Ishikawa (cell line): ENCODE measurements around the gene DMRTA2.

Source experiments
- CEBPB ChIP-seq: IDR thresholded peaks from 2 replicates; pipeline ENCODE4 v1.6.1; 2012
- CREB1 ChIP-seq: IDR thresholded peaks from 2 replicates; pipeline ENCODE4 v1.6.1; 2012; ENCODE audit warnings: low read depth
- EGR1 ChIP-seq: IDR thresholded peaks from 2 replicates; pipeline ENCODE4 v1.6.1; 2012
- EP300 ChIP-seq: IDR thresholded peaks from 2 replicates; pipeline ENCODE4 v1.6.1; 2012; ENCODE audit warnings: borderline replicate concordance
- FOXM1 ChIP-seq: IDR thresholded peaks from 2 replicates; pipeline ENCODE4 v1.6.1; 2012; ENCODE audit warnings: low read depth, borderline replicate concordance
- NFIC ChIP-seq: IDR thresholded peaks from 2 replicates; pipeline ENCODE4 v1.6.1; 2012
- RAD21 ChIP-seq: IDR thresholded peaks from 2 replicates; pipeline ENCODE4 v1.6.1; 2012; ENCODE audit warnings: low read depth
- TAF1 ChIP-seq: IDR thresholded peaks from 2 replicates; pipeline ENCODE4 v1.6.1; 2012; ENCODE audit warnings: low read depth, mild to moderate bottlenecking
- TCF12 ChIP-seq: IDR thresholded peaks from 2 replicates; pipeline ENCODE4 v1.6.1; 2012; ENCODE audit warnings: low read depth
- TEAD4 ChIP-seq: IDR thresholded peaks from 2 replicates; pipeline ENCODE4 v1.6.1; 2012
- YY1 ChIP-seq: IDR thresholded peaks from 2 replicates; pipeline ENCODE4 v1.6.1; 2012; ENCODE audit warnings: low read depth
- ZBTB7A ChIP-seq: IDR thresholded peaks from 2 replicates; pipeline ENCODE4 v1.6.1; 2012; ENCODE audit warnings: low read depth
- TF ChIP-seq, protein P1 (sequence below): IDR thresholded peaks from 2 replicates; pipeline ENCODE4 v1.6.1; 2012
- TF ChIP-seq, protein P2 (sequence below): IDR thresholded peaks from 2 replicates; pipeline ENCODE4 v1.6.1; 2012; ENCODE audit warnings: low read depth, mild to moderate bottlenecking
- TF ChIP-seq, protein P3 (sequence below): IDR thresholded peaks from 2 replicates; pipeline ENCODE4 v1.6.1; 2012

DMRTA2 gene

DNA sequence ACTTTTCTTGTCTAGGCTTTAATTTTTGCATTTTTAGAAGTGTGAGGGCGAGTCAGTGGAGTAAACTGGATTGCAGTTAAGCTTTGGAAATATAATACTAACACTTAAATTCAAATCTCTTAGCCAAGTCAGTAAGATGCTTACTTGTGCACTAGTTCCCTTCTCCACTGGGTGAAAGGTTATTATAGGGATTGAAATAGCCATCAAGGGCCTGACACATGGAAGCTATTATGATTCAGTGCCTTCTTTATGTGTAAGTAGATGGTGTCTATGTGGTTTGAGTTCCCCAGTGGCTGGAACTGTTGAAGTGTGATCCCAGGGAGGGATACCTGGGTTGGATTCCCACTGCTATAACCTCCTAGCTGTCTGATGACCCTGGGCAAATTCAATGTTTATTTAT is 24.7 kb upstream of the DMRTA2 start:
- TF ChIP-seq, protein P1, sequence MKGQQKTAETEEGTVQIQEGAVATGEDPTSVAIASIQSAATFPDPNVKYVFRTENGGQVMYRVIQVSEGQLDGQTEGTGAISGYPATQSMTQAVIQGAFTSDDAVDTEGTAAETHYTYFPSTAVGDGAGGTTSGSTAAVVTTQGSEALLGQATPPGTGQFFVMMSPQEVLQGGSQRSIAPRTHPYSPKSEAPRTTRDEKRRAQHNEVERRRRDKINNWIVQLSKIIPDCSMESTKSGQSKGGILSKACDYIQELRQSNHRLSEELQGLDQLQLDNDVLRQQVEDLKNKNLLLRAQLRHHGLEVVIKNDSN: no peak
- TF ChIP-seq YY1 (no peak), FOXM1 (no peak), RAD21 (no peak), CEBPB (no peak), NFIC (no peak), CREB1 (no peak), TAF1 (no peak), EGR1 (no peak), ZBTB7A (no peak), TCF12 (no peak), TEAD4 (no peak), EP300 (no peak)
- TF ChIP-seq, protein P2, sequence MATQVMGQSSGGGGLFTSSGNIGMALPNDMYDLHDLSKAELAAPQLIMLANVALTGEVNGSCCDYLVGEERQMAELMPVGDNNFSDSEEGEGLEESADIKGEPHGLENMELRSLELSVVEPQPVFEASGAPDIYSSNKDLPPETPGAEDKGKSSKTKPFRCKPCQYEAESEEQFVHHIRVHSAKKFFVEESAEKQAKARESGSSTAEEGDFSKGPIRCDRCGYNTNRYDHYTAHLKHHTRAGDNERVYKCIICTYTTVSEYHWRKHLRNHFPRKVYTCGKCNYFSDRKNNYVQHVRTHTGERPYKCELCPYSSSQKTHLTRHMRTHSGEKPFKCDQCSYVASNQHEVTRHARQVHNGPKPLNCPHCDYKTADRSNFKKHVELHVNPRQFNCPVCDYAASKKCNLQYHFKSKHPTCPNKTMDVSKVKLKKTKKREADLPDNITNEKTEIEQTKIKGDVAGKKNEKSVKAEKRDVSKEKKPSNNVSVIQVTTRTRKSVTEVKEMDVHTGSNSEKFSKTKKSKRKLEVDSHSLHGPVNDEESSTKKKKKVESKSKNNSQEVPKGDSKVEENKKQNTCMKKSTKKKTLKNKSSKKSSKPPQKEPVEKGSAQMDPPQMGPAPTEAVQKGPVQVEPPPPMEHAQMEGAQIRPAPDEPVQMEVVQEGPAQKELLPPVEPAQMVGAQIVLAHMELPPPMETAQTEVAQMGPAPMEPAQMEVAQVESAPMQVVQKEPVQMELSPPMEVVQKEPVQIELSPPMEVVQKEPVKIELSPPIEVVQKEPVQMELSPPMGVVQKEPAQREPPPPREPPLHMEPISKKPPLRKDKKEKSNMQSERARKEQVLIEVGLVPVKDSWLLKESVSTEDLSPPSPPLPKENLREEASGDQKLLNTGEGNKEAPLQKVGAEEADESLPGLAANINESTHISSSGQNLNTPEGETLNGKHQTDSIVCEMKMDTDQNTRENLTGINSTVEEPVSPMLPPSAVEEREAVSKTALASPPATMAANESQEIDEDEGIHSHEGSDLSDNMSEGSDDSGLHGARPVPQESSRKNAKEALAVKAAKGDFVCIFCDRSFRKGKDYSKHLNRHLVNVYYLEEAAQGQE: no peak
- TF ChIP-seq, protein P3, sequence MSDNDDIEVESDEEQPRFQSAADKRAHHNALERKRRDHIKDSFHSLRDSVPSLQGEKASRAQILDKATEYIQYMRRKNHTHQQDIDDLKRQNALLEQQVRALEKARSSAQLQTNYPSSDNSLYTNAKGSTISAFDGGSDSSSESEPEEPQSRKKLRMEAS: no peak

DNA sequence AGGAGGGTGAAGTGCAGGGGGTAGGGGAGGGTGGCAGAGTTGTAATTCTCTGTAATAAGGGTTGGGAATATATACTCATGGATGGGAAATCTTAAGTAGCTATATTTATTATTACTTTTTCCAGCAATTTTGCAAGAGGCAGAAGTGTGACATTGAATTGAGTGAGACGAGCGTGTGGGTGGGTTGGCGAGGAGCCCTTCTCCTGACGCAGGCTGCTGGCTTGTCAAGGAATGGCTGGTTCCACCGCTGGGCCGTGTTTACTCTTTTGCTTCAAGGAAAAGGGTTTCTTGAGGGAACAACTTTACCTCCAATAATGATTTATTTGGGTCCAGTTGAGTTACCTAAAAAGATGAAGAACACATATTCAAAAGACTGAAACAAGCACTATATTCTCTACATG is 17.9 kb upstream of the DMRTA2 start:
- no peak for TF ChIP-seq CEBPB
- no peak for TF ChIP-seq FOXM1
- TF ChIP-seq TAF1: no peak
- TF ChIP-seq ZBTB7A: no peak
- TF ChIP-seq TEAD4: no peak
- TF ChIP-seq NFIC: no peak
- TF ChIP-seq, protein P2: no peak
- no peak for TF ChIP-seq EP300
- TF ChIP-seq, protein P1: no peak
- no peak for TF ChIP-seq RAD21
- TF ChIP-seq EGR1: no peak
- no peak for TF ChIP-seq YY1
- TF ChIP-seq CREB1: no peak
- TF ChIP-seq, protein P3: no peak
- no peak for TF ChIP-seq TCF12

DNA sequence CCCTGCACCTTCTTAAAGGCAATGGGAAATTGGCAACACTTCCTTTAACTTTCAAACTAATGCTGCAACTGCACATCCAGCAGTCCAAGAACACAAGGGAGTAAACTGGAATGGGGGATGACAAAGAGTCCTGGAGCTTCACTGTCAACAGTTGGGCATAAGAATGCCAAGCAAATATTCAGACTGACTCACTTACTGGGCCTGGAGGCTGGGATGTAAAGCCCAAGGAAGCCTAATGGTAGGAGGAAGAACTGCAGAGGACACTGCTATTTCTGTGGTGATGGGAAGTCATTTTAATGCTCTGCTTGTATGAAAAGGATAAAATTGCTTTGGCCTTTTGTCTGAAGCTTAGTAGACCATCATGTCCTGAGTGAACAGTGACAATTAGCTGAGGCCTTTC is 15.7 kb upstream of the DMRTA2 start:
- TF ChIP-seq RAD21 (no peak), EGR1 (no peak), CEBPB (no peak), TEAD4 (no peak), EP300 (no peak), CREB1 (no peak), ZBTB7A (no peak), TAF1 (no peak), YY1 (no peak), FOXM1 (no peak), TCF12 (no peak), NFIC (no peak)
- TF ChIP-seq, protein P1: no peak
- TF ChIP-seq, protein P2: no peak
- TF ChIP-seq, protein P3: no peak

DNA sequence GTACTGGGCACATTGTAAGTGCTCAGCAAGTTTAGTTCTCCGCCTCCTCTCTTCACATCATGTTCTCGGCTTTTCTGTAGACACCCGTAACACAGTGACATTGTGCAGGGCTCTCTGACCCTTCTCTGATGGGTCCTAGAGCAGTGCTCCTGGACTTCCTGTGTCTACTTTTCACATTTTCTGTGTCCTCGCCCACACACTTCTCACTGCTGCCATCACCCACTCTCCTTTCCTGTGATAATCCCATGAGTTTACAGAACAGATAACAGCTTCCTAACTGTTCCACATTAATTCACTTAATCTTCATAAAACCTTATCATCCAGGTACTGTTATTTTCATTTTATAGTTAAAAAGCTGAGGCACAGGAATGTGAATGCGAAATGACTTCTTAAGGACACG is 13.2 kb upstream of the DMRTA2 start:
- TF ChIP-seq, protein P3: no peak
- TF ChIP-seq TCF12: no peak
- TF ChIP-seq FOXM1: no peak
- TF ChIP-seq CEBPB: no peak
- TF ChIP-seq, protein P2: no peak
- no peak for TF ChIP-seq EGR1
- TF ChIP-seq TAF1: no peak
- TF ChIP-seq EP300: no peak
- no peak for TF ChIP-seq RAD21
- TF ChIP-seq, protein P1: no peak
- no peak for TF ChIP-seq NFIC
- no peak for TF ChIP-seq TEAD4
- TF ChIP-seq ZBTB7A: no peak
- no peak for TF ChIP-seq CREB1
- no peak for TF ChIP-seq YY1
